Activated CD4-positive, alpha-beta T cell treated with anti-CD3 and anti-CD28 coated beads, Interleukin-2, amount 10 ng/mL, durations not matched to agents 24 days and 14 days (primary cell): ENCODE measurements around the gene PCDHA7. TPM values are rescaled to one million over a fixed set of nuclear protein-coding genes. Genes with fewer than 3 reads are reported as not detected.
"Not testable (repeated sequence)": the region's sequence is repeated elsewhere in the genome, so short reads cannot be mapped to it uniquely, and the experiment has no call there.

Experiments
- DNase-seq: peaks from one replicate; pipeline ENCODE4 v3.0.0; 2022
- H3K27ac Mint-ChIP-seq: one replicate; pipeline ENCODE4 v1.8.0; 2022; ENCODE audit warnings: mild to moderate bottlenecking, mixed read lengths
- H3K27me3 Mint-ChIP-seq: one replicate; pipeline ENCODE4 v1.8.0; 2022; ENCODE audit warnings: mixed read lengths
- H3K36me3 Mint-ChIP-seq: one replicate; pipeline ENCODE4 v1.8.0; 2022; ENCODE audit warnings: low read depth, mild to moderate bottlenecking, mixed read lengths
- H3K4me1 Mint-ChIP-seq: one replicate; pipeline ENCODE4 v1.8.0; 2021; ENCODE audit warnings: mixed read lengths
- H3K4me3 Mint-ChIP-seq: one replicate; pipeline ENCODE4 v1.8.0; 2022; ENCODE audit warnings: mild to moderate bottlenecking, moderate library complexity, mixed read lengths
- H3K9me3 Mint-ChIP-seq: one replicate; pipeline ENCODE4 v1.8.0; 2021; ENCODE audit warnings: mixed read lengths
- intact Hi-C: fragments of 100-400 bp; cut with micrococcal nuclease; formaldehyde crosslinking; loops from one replicate; pipeline ENCODE4 v1.15.1; 2023
- total RNA-seq: library from RNA; stranded (reverse); gene quantifications from 2 replicates; pipeline ENCODE4 v1.2.3, GENCODE V29; 2022

The PCDHA7 gene
- total RNA-seq, 1 donor from 2014 or later: not detected

- H3K4me3 Mint-ChIP-seq: no peak within 1 kb of the TSS
- intact Hi-C loops: no loop called here
- no peaks in the 10 kb centered on the region for H3K27me3 Mint-ChIP-seq
- DNase-seq: peak; percentile 63
- H3K4me1 Mint-ChIP-seq: no peaks in the 10 kb centered on the region
- peaks cover 10% of the 10 kb centered on the region for H3K9me3 Mint-ChIP-seq
- no peaks in the 10 kb centered on the region for H3K36me3 Mint-ChIP-seq
- no peak within 1 kb of the TSS for H3K27ac Mint-ChIP-seq
These were observed 27.0 kb upstream of the PCDHA7 start, which contains the start of gene PCDHA4 for GRCh38 chr5:140806834-140807775. Gene PCDHA4 (plus strand): TSS chr5:140807068.

GRCh38 chr5:140808241-140808888 lies 25.7 kb upstream of the PCDHA7 start:
- intact Hi-C loops, H3K4me3 Mint-ChIP-seq, DNase-seq, H3K27ac Mint-ChIP-seq, H3K36me3 Mint-ChIP-seq, H3K4me1 Mint-ChIP-seq, H3K27me3 Mint-ChIP-seq: not testable (repeated sequence)
- H3K9me3 Mint-ChIP-seq: peaks cover 13% of the 10 kb centered on the region

GRCh38 chr5:140808889-140809291 lies 25.2 kb upstream of the PCDHA7 start:
- Mint-ChIP-seq H3K4me3 (no peak overlapping the region), H3K9me3 (peaks cover 8% of the 10 kb centered on the region), H3K27me3 (no peaks in the 10 kb centered on the region), H3K27ac (no peak overlapping the region), H3K4me1 (no peaks in the 10 kb centered on the region), H3K36me3 (no peaks in the 10 kb centered on the region)
- no peak for DNase-seq
- intact Hi-C loops: no loop called here

GRCh38 chr5:140821375-140822280 lies 12.4 kb upstream of the PCDHA7 start, which contains the start of gene PCDHA5:
Gene PCDHA5 (plus strand): TSS chr5:140821613.
- Mint-ChIP-seq H3K4me1 (no peaks in the 10 kb centered on the region), H3K27ac (no peak within 1 kb of the TSS), H3K9me3 (peaks cover 4% of the 10 kb centered on the region), H3K4me3 (no peak within 1 kb of the TSS), H3K27me3 (no peaks in the 10 kb centered on the region), H3K36me3 (no peaks in the 10 kb centered on the region)
- intact Hi-C loops: no loop called here
- DNase-seq: no peak

- no peak overlapping the region for H3K27ac Mint-ChIP-seq
- peaks cover 8% of the 10 kb centered on the region for H3K9me3 Mint-ChIP-seq
- no peaks in the 10 kb centered on the region for H3K4me1 Mint-ChIP-seq
- H3K27me3 Mint-ChIP-seq: no peaks in the 10 kb centered on the region
- intact Hi-C loops: no loop called here
- no peaks in the 10 kb centered on the region for H3K36me3 Mint-ChIP-seq
- DNase-seq: no peak
- H3K4me3 Mint-ChIP-seq: no peak overlapping the region
These were observed 11.8 kb upstream of the PCDHA7 start for GRCh38 chr5:140822281-140822629.

GRCh38 chr5:140822969-140823368 lies 11.1 kb upstream of the PCDHA7 start:
- H3K4me1 Mint-ChIP-seq, H3K4me3 Mint-ChIP-seq, H3K27ac Mint-ChIP-seq, H3K36me3 Mint-ChIP-seq, H3K9me3 Mint-ChIP-seq, intact Hi-C loops, H3K27me3 Mint-ChIP-seq: not testable (repeated sequence)
- peak; percentile 49 for DNase-seq

GRCh38 chr5:140823475-140823874 lies 10.6 kb upstream of the PCDHA7 start:
- Mint-ChIP-seq H3K27me3 (no peaks in the 10 kb centered on the region), H3K27ac (no peak overlapping the region), H3K4me3 (no peak overlapping the region), H3K4me1 (no peaks in the 10 kb centered on the region), H3K9me3 (peaks cover 9% of the 10 kb centered on the region), H3K36me3 (peaks cover 1% of the 10 kb centered on the region)
- DNase-seq: no peak
- intact Hi-C loops: no loop called here

- Mint-ChIP-seq H3K36me3 (peaks cover 3% of the 10 kb centered on the region), H3K27me3 (no peaks in the 10 kb centered on the region), H3K9me3 (peaks cover 17% of the 10 kb centered on the region), H3K4me1 (no peaks in the 10 kb centered on the region), H3K4me3 (no peak within 1 kb of the TSS), H3K27ac (no peak within 1 kb of the TSS)
- intact Hi-C loops: no loop called here
- DNase-seq: no peak
These were observed 6.2 kb upstream of the PCDHA7 start, which contains the start of gene PCDHA6 for GRCh38 chr5:140827704-140828361. Gene PCDHA6 (plus strand): TSS chr5:140827960. CDS start chr5:140828092, 132 bp downstream.

GRCh38 chr5:140828362-140828737 lies 5.7 kb upstream of the PCDHA7 start:
- Mint-ChIP-seq H3K27ac (no peak overlapping the region), H3K27me3 (no peaks in the 10 kb centered on the region), H3K4me1 (no peaks in the 10 kb centered on the region), H3K36me3 (peaks cover 3% of the 10 kb centered on the region), H3K9me3 (peaks cover 20% of the 10 kb centered on the region), H3K4me3 (no peak overlapping the region)
- DNase-seq: no peak
- intact Hi-C loops: no loop called here

- H3K36me3 Mint-ChIP-seq, H3K4me3 Mint-ChIP-seq, H3K4me1 Mint-ChIP-seq, DNase-seq, H3K27me3 Mint-ChIP-seq, intact Hi-C loops, H3K27ac Mint-ChIP-seq: not testable (repeated sequence)
- peaks cover 23% of the 10 kb centered on the region for H3K9me3 Mint-ChIP-seq
These were observed 4.3 kb upstream of the PCDHA7 start for GRCh38 chr5:140829511-140830501.

- DNase-seq, intact Hi-C loops, H3K4me1 Mint-ChIP-seq, H3K27me3 Mint-ChIP-seq, H3K36me3 Mint-ChIP-seq, H3K4me3 Mint-ChIP-seq: not testable (repeated sequence)
- Mint-ChIP-seq H3K9me3 (peaks cover 13% of the 10 kb centered on the region), H3K27ac (peak overlapping the region; percentile 41)
These were observed 455 bp downstream of the PCDHA7 start for GRCh38 chr5:140834439-140835008.
